Activated CD4-positive, CD25-positive, alpha-beta regulatory T cell treated with anti-CD3 and anti-CD28 coated beads, Interleukin-2, amount 50 U/mL, for 16 hours (primary cell): ENCODE data around the gene CLIP2.
"Not testable (repeated sequence)": the region's sequence is repeated elsewhere in the genome, so short reads cannot be mapped to it uniquely, and the experiment has no call there.

Source experiments
- DNase-seq: peaks from one replicate; pipeline ENCODE4 v3.0.0-alpha.2; 2020; ENCODE audit warnings: low read depth, low spot score

Gene CLIP2

GRCh38 chr7:74403521-74404387 lies 114.5 kb downstream of the CLIP2 start:
- DNase-seq = no peak

- no peak for DNase-seq
These were observed 115.1 kb downstream of the CLIP2 start for GRCh38 chr7:74404388-74404700.

DNA sequence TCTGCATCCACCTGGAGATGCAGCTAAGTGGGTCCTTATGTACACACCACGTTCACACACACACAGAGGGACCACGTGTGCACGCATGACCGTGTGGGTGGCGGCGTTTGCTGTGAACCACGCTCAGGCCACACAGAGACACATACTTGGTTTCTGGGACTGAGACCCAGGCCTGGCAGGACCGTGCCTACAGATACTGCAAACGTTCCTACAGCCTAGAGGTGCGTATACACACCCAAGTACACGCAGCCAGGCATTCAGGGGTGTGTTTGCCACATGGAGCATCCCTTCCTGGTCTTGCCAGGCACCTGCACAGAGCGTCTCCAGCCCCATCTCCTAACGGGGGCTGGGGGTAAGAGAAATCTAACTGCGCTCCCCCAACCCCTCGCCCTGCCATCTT lies 115.5 kb downstream of the CLIP2 start:
- DNase-seq = no peak

- DNase-seq = no peak
These were observed 116.1 kb downstream of the CLIP2 start for GRCh38 chr7:74405191-74405898.

- no peak for DNase-seq
These were observed 116.8 kb downstream of the CLIP2 start for GRCh38 chr7:74405899-74406512.

DNA sequence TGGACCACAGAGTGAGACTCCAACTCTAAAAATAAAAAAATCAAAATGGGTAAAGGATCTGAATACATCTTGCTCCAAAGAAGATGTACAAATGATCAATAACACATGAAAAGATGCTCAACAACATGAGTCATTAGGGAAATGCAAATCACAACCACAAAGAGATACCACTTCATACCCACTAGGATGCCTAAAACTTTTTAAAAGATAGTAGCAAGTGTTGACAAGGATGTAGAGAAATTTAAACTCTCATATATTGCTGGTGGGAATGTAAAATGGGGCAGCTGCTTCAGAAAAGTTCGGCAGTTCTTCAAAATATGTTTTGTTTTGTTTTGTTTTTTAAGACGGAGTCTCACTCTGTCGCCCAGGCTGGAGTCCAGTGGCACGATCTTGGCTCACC lies 118.8 kb downstream of the CLIP2 start:
- no peak for DNase-seq

GRCh38 chr7:74409571-74409970 lies 120.4 kb downstream of the CLIP2 start:
- no peak for DNase-seq

- DNase-seq = no peak
These were observed 121.6 kb downstream of the CLIP2 start for GRCh38 chr7:74410772-74411171.

DNA sequence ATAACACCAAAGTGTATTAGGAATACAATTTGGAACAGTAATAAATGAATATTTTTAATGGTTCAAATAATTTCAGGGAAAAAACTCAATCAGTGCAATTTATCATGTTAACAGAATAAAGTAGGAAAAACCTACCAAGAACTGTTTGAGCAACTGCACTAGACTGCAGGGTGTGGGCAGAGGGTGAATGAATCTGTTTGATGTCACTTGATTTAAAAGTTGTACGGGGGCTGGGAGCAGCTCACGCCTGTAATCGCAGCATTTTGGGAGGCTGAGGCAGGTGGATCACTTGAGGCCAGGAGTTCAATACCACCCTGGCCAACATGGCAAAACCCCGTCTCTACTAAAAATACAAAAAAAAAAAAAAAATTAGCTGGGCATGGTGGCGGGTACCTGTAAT lies 122.4 kb downstream of the CLIP2 start:
- not testable (repeated sequence) for DNase-seq

GRCh38 chr7:74412056-74412455 lies 122.8 kb downstream of the CLIP2 start:
- no peak for DNase-seq

- DNase-seq = no peak
These were observed 123.4 kb downstream of the CLIP2 start for GRCh38 chr7:74412603-74413002.

- DNase-seq = not testable (repeated sequence)
These were observed 125.6 kb downstream of the CLIP2 start for GRCh38 chr7:74414595-74415333.

- no peak for DNase-seq
These were observed 128.3 kb downstream of the CLIP2 start for GRCh38 chr7:74417419-74417971.

- no peak for DNase-seq
These were observed 128.9 kb downstream of the CLIP2 start for GRCh38 chr7:74418076-74418475.

DNA sequence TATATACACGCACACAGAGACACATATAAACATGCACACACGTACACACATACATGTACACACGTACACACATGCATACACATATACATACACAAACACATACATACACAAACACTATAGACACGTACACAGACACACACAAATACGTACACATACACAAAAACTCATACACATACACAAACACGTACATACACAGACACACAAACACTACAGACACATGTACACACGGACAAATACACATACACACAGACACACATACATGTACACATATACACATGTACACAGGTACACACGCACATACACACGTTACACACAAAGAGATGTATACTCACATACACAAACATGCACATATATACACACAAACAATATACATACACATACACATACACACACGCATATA lies 129.3 kb downstream of the CLIP2 start:
- no peak for DNase-seq

GRCh38 chr7:74419232-74419631 lies 130.0 kb downstream of the CLIP2 start:
- DNase-seq = not testable (repeated sequence)

- no peak for DNase-seq
These were observed 130.8 kb downstream of the CLIP2 start for GRCh38 chr7:74420006-74420405.

- no peak for DNase-seq
These were observed 135.2 kb downstream of the CLIP2 start for GRCh38 chr7:74424291-74424880.

- DNase-seq = no peak
These were observed 138.8 kb downstream of the CLIP2 start for GRCh38 chr7:74428023-74428422.

DNA sequence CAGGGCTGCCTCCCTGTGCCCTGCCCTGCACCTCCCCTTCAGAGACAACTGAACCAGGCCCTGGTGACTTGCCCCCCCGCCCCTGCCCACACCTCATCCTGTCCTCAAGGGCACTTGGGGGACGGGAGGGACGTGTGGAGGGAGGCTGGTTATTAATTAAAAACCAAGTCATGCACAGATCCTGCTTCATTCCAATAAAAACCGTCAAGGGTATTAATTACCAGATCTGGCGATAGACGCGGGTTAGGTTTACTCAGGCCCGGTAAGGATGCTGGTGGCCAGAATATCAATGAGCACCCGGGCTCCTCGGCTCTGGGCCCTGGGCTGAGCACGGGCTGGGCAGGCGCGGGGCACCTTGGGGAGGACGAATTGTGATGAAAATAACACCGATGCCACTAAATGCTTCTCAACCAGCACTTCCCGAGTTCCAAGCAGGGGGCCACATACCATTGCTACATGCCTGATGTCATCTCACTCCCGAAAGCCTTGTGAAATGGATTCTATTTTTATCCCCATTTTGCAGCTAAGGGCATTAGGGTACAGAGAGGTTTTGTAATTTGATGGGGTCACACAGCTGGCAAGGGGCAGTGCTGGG lies 140.0 kb downstream of the CLIP2 start:
- DNase-seq = no peak

DNA sequence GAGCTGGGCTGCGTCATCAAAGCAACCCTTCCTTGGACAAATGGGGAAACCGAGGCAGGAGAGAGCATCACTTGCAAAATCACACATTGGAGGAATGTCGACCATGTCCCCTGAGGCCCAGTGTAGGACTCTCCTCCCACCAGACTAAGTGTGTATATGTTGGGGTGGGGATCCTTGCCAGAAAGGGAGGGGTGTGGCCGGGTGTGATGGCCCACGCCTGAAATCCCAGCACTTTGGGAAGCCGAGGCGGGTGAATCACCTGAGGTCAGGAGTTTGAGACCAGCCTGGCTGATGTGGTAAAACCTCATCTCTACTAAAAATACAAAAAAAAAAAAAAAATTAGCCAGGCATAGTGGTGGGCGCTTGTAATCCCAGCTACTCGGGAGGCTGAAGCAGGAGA lies 141.2 kb downstream of the CLIP2 start:
- not testable (repeated sequence) for DNase-seq
